B cell (primary cell): ENCODE results near the gene PPP6R2. TPM values are rescaled to one million over a fixed set of nuclear protein-coding genes. Genes with fewer than 3 reads are reported as not detected.

ENCODE experiments used
- ATAC-seq: fragments of 200-7000 bp; cut with Tn5 transposase; one replicate; pipeline ENCODE4 v1.10.0; 2021; ENCODE audit warnings: low read depth, mild to moderate bottlenecking, moderate number of reproducible peaks, moderate library complexity
- CTCF ChIA-PET: fragments of 350-600 bp; sonication (Branson Sonifier 250); formaldehyde crosslinking; loops from one replicate; lab custom pipeline; 2021; ENCODE audit warnings: antibody characterized with exemption, inconsistent platforms; lab: Charles Lee
- POLR2A ChIA-PET: fragments of 350-600 bp; sonication (Branson Sonifier 250); formaldehyde crosslinking; loops from one replicate; lab custom pipeline; 2021; ENCODE audit warnings: antibody characterized with exemption; lab: Charles Lee
- DNase-seq: peaks from one replicate; pipeline ENCODE4 v3.0.0; 2013
- H2AFZ ChIP-seq: 2 replicates; pipeline ENCODE4 v1.6.1; 2012; ENCODE audit warnings: mild to moderate bottlenecking, low read depth, low read length; ENCODE audit not compliant: insufficient read depth, poor library complexity, severe bottlenecking
- H3K27ac ChIP-seq, 2 donors: 1 replicate in 1 of 2; 2 replicates in 1 of 2; pipeline ENCODE4 v1.5.1; 2012 to 2013; ENCODE audit warnings: low read length in 2 of 2, mild to moderate bottlenecking in 2 of 2, moderate library complexity in 1 of 2
- H3K27me3 ChIP-seq, 4 experiments: fragments of 200-600 bp in 1 of 4; sonication (generic) in 1 of 4; replicated peaks in 1 of 4; 1 replicate in 2 of 4; 2 replicates in 2 of 4; pipeline versions ENCODE4 v1.6.1 to v1.7.0; 2013 to 2016; ENCODE audit warnings: low read length in 3 of 4, mild to moderate bottlenecking in 2 of 4, mixed read lengths in 1 of 4, moderate library complexity in 1 of 4; ENCODE audit not compliant: insufficient read depth in 4 of 4, control insufficient read depth in 3 of 4; ENCODE audit errors: control extremely low read depth in 1 of 4
- H3K36me3 ChIP-seq, 2 experiments: replicated peaks in 1 of 2; 1 replicate in 1 of 2; 2 replicates in 1 of 2; pipeline versions ENCODE4 v1.6.1 to v1.7.1; 2013; ENCODE audit warnings: low read length in 1 of 2; ENCODE audit not compliant: insufficient read depth in 2 of 2, control insufficient read depth in 1 of 2; ENCODE audit errors: control extremely low read depth in 1 of 2, extremely low read depth in 1 of 2
- H3K4me1 ChIP-seq, 2 donors: fragments of 200-600 bp in 1 of 2; sonication (generic) in 1 of 2; 1 replicate in 1 of 2; 2 replicates in 1 of 2; pipeline versions ENCODE4 v1.5.1 to v1.6.1; 2013 to 2017; ENCODE audit warnings: low read length in 2 of 2; ENCODE audit not compliant: control insufficient read depth in 2 of 2, insufficient read depth in 2 of 2
- H3K4me2 ChIP-seq: replicated peaks from 2 replicates; pipeline ENCODE3; 2012; ENCODE audit warnings: mild to moderate bottlenecking, low read depth, low read length; ENCODE audit not compliant: poor library complexity, severe bottlenecking
- H3K4me3 ChIP-seq, 5 experiments: fragments of 200-600 bp in 1 of 5; sonication (generic) in 1 of 5; 1 replicate in 3 of 5; 2 replicates in 2 of 5; pipeline versions ENCODE4 v1.5.1 to v1.7.0; 2011 to 2016; ENCODE audit warnings: low read length in 4 of 5, mild to moderate bottlenecking in 4 of 5, low read depth in 2 of 5, control low read depth in 1 of 5, moderate library complexity in 1 of 5; ENCODE audit not compliant: insufficient read depth in 1 of 5; ENCODE audit errors: control extremely low read depth in 1 of 5, extremely low read depth in 1 of 5
- H3K79me2 ChIP-seq: fragments of 200-600 bp; sonication (generic); one replicate; pipeline ENCODE4 v1.6.0; 2016; ENCODE audit warnings: low read length; ENCODE audit not compliant: control insufficient read depth, insufficient read depth
- H3K9ac ChIP-seq: fragments of 200-600 bp; sonication (generic); 2 replicates; pipeline ENCODE4 v1.6.1; 2017; ENCODE audit warnings: mild to moderate bottlenecking, low read length, moderate library complexity
- H3K9me3 ChIP-seq, 3 donors: one replicate each; pipeline versions ENCODE4 v1.6.1 to v1.7.1; 2013; ENCODE audit warnings: low read length in 2 of 3; ENCODE audit not compliant: control insufficient read depth in 2 of 3, insufficient read depth in 1 of 3; ENCODE audit errors: control extremely low read depth in 1 of 3
- H4K20me1 ChIP-seq: 2 replicates; pipeline ENCODE4 v1.6.0; 2012; ENCODE audit warnings: mild to moderate bottlenecking, low read length; ENCODE audit not compliant: insufficient read depth, control insufficient read depth, poor library complexity, severe bottlenecking
- H3K27ac Mint-ChIP-seq: one replicate; pipeline ENCODE4 v1.8.0; 2021; ENCODE audit warnings: mixed read lengths
- H3K27me3 Mint-ChIP-seq: one replicate; pipeline ENCODE4 v1.8.0; 2021; ENCODE audit warnings: mixed read lengths
- H3K4me1 Mint-ChIP-seq: one replicate; pipeline ENCODE4 v1.8.0; 2021; ENCODE audit warnings: mixed read lengths
- H3K4me3 Mint-ChIP-seq: one replicate; pipeline ENCODE4 v1.8.0; 2021; ENCODE audit warnings: mixed read lengths
- H3K9me3 Mint-ChIP-seq: one replicate; pipeline ENCODE4 v1.8.0; 2022; ENCODE audit warnings: mixed read lengths; ENCODE audit not compliant: insufficient read depth
- CTCF ChIP-seq: fragments of 200-600 bp; IDR thresholded peaks from one replicate; pipeline ENCODE4 v1.8.0; 2022; ENCODE audit warnings: antibody characterized with exemption, mild to moderate bottlenecking
- EZH2 ChIP-seq: IDR thresholded peaks from 2 replicates; pipeline ENCODE4 v1.6.1; 2012; ENCODE audit warnings: borderline replicate concordance, low read depth, mild to moderate bottlenecking, moderate library complexity, low read length; ENCODE audit not compliant: insufficient read depth, poor library complexity, severe bottlenecking
- WGBS: methylation state at CpG from one replicate; pipeline ENCODE4 v1.1.5; 2013; ENCODE audit warnings: missing lambda C conversion rate; ENCODE audit not compliant: insufficient coverage; 5-methylcytosine and 5-hydroxymethylcytosine counted together
- intact Hi-C: fragments of 100-400 bp; cut with micrococcal nuclease; formaldehyde crosslinking; loops from one replicate; pipeline ENCODE4 v1.10.0; 2022
- polyA plus RNA-seq: library from polyadenylated mRNA; depleted of rRNA; stranded (reverse); fragments of >200 nt; gene quantifications from 2 replicates; pipeline ENCODE4 v1.2.3, GENCODE V29; 2012
- total RNA-seq, 2 donors: library from RNA; stranded (reverse); fragments of 120-200 nt in 1 of 2; gene quantifications; 1 replicate in 1 of 2; 2 replicates in 1 of 2; pipeline versions ENCODE4 v1.2.3 to v1.2.4, GENCODE V29; 2013 to 2022

The PPP6R2 gene
- total and polyA plus RNA-seq, 2 donors (not counting 1 experiment from before 2014, with no cell fraction given) = 91.4 to 98.7 TPM

- H3K4me2 ChIP-seq = no peak overlapping the region
- no peak overlapping the region for H2AFZ ChIP-seq
- H4K20me1 ChIP-seq = peaks cover 5% of the 10 kb centered on the region
- peaks cover 0 to 26% (median 6%) of the 10 kb centered on the region in 4 experiments for H3K27me3 ChIP-seq
- Mint-ChIP-seq H3K27ac (peak overlapping the region; percentile 26), H3K4me1 (peaks cover 19% of the 10 kb centered on the region), H3K4me3 (no peak overlapping the region), H3K27me3 (no peaks in the 10 kb centered on the region), H3K9me3 (no peaks in the 10 kb centered on the region)
- ChIA-PET CTCF (interaction anchor here (1.1 to 2.0 kb wide), 4 partner anchors 12 to 157 kb away, joined by 3 to 4 read pairs (median 4); no protein-coding TSS in a partner anchor), POLR2A (interaction anchor here (0.7 kb wide), 1 partner anchor 80 kb away, joined by 3 read pairs; no protein-coding TSS in a partner anchor)
- H3K27ac ChIP-seq = no peak overlapping the region
- intact Hi-C loops = no loop called here
- H3K4me3 ChIP-seq = no peak overlapping the region
- peaks cover 0 to 3% (median 0%) of the 10 kb centered on the region in 3 donors for H3K9me3 ChIP-seq
- no peak overlapping the region for H3K9ac ChIP-seq
- peaks cover 4% of the 10 kb centered on the region for H3K79me2 ChIP-seq
- no peaks in the 10 kb centered on the region for H3K36me3 ChIP-seq
- no peak for ATAC-seq
- TF ChIP-seq EZH2 = no peak
- no peak for TF ChIP-seq CTCF
- DNase-seq = no peak
- peaks cover 16 to 32% of the 10 kb centered on the region in 2 donors for H3K4me1 ChIP-seq
- WGBS = 71% methylated on average over 29 of the region's 29 CpGs
Measured at GRCh38 chr22:50485221-50486131, 142.3 kb downstream of the PPP6R2 start.
